ENCODE measurements around the gene C1QL4.

DNA sequence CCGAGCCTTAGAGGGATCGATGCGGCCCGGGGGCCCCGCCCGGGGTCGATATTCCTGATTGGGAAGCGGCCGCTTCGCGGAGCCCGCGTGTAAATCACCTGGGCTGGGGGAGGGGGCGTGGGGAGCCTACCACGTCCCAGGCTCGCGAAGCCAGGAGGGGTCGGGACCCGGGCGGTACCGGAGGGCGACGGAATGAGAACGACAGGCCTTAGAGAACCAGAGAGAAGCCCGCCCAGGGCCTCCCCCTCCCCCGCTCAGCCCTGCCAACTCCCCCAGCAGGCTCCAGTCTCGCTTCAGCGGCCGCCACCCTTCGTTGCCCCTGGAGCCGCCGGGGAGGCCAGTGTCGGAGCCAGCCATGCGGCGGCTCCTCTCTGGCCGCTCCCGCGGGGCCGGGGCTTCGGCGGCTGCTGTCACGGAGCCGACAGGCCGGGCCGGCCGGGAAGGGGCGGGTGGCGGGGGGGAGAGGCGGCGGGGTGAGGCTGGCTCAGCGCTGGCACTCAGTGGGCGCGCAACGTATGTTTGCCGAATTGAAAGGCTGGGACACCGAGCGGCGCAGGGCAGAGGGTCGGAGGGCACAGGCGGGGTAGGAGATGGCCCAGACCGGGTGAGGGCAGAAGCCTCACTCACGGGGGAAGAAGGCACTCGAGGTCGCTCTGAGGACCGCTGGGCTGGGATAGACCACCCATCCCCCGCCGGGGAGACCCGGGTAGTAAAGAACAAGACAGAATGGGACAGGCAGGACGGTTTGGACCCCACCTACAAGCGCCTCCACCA is 8.2 kb upstream of the C1QL4 start:
- TF ChIP-seq, protein P1, sequence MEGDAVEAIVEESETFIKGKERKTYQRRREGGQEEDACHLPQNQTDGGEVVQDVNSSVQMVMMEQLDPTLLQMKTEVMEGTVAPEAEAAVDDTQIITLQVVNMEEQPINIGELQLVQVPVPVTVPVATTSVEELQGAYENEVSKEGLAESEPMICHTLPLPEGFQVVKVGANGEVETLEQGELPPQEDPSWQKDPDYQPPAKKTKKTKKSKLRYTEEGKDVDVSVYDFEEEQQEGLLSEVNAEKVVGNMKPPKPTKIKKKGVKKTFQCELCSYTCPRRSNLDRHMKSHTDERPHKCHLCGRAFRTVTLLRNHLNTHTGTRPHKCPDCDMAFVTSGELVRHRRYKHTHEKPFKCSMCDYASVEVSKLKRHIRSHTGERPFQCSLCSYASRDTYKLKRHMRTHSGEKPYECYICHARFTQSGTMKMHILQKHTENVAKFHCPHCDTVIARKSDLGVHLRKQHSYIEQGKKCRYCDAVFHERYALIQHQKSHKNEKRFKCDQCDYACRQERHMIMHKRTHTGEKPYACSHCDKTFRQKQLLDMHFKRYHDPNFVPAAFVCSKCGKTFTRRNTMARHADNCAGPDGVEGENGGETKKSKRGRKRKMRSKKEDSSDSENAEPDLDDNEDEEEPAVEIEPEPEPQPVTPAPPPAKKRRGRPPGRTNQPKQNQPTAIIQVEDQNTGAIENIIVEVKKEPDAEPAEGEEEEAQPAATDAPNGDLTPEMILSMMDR (IDR thresholded peaks at IDR 0.05), result no peak
- TF ChIP-seq EP300 (IDR thresholded peaks at IDR 0.05) (no peak), POLR2AphosphoS5 (IDR thresholded peaks at IDR 0.05) (no peak)
